GM12892 (cell line): ENCODE data around the gene HTT.
A peak's percentile ranks its signal among the peaks of the same experiment; 100 is the strongest.

Experiments
- POLR2A ChIP-seq: IDR thresholded peaks from 2 replicates; pipeline ENCODE4 v1.6.1; 2011; ENCODE audit warnings: low read depth, low read length, control low read depth
- TAF1 ChIP-seq: IDR thresholded peaks from 2 replicates; pipeline ENCODE4 v1.6.1; 2011; ENCODE audit warnings: low read depth, mild to moderate bottlenecking, control low read depth, low read length, borderline replicate concordance

DNA sequence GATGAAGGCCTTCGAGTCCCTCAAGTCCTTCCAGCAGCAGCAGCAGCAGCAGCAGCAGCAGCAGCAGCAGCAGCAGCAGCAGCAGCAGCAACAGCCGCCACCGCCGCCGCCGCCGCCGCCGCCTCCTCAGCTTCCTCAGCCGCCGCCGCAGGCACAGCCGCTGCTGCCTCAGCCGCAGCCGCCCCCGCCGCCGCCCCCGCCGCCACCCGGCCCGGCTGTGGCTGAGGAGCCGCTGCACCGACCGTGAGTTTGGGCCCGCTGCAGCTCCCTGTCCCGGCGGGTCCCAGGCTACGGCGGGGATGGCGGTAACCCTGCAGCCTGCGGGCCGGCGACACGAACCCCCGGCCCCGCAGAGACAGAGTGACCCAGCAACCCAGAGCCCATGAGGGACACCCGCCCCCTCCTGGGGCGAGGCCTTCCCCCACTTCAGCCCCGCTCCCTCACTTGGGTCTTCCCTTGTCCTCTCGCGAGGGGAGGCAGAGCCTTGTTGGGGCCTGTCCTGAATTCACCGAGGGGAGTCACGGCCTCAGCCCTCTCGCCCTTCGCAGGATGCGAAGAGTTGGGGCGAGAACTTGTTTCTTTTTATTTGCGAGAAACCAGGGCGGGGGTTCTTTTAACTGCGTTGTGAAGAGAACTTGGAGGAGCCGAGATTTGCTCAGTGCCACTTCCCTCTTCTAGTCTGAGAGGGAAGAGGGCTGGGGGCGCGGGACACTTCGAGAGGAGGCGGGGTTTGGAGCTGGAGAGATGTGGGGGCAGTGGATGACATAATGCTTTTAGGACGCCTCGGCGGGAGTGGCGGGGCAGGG is 568 bp downstream of the HTT start:
- TF ChIP-seq POLR2A: peak; percentile 85
- peak; percentile 56; the same call in 1 of the 2 replicates for TF ChIP-seq TAF1
